IPS-18c (cell line): ENCODE results near the gene ELF3.
"Not testable (repeated sequence)": the region's sequence is repeated elsewhere in the genome, so short reads cannot be mapped to it uniquely, and the experiment has no call there.

Experiments
- H3K4me3 ChIP-seq: 2 replicates; pipeline ENCODE4 v1.7.0; 2013; ENCODE audit warnings: low read depth, mild to moderate bottlenecking, low read length, moderate library complexity; ENCODE audit not compliant: insufficient read depth
- H3K9me3 ChIP-seq: one replicate; pipeline ENCODE4 v1.6.1; 2013; ENCODE audit warnings: mild to moderate bottlenecking, low read length, moderate library complexity; ENCODE audit not compliant: control insufficient read depth, insufficient read depth

The ELF3 gene

DNA sequence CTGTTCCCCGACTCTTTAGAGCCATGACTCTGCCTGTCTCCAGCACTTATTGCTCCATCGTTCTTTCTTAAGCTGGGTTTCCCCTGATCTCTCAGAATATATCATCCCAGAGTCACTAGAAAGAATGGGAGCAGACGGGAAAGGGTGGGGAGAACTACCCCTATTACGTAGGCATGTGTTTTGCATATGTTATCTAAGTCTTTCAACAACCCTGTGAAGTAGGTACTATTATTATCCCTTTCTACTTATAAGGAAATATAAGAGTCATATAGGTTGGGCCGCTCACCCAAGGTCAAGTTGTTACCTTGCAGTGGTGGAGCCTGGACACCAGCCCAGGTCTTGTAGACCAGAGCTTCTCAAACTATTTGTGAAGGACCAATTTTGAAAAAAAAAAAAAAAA is 38.7 kb downstream of the ELF3 start:
- Histone ChIP-seq H3K4me3 (no peak overlapping the region), H3K9me3 (no peaks in the 10 kb centered on the region)

- Histone ChIP-seq H3K9me3 (no peaks in the 10 kb centered on the region), H3K4me3 (no peak overlapping the region)
Measured at GRCh38 chr1:202054094-202054493, 43.7 kb downstream of the ELF3 start.

- not testable (repeated sequence) for H3K9me3 ChIP-seq, H3K4me3 ChIP-seq
Measured at GRCh38 chr1:202054673-202055072, 44.3 kb downstream of the ELF3 start.

- H3K4me3 ChIP-seq: no peak overlapping the region
- H3K9me3 ChIP-seq: no peaks in the 10 kb centered on the region
Measured at GRCh38 chr1:202056644-202057334, 46.4 kb downstream of the ELF3 start.

DNA sequence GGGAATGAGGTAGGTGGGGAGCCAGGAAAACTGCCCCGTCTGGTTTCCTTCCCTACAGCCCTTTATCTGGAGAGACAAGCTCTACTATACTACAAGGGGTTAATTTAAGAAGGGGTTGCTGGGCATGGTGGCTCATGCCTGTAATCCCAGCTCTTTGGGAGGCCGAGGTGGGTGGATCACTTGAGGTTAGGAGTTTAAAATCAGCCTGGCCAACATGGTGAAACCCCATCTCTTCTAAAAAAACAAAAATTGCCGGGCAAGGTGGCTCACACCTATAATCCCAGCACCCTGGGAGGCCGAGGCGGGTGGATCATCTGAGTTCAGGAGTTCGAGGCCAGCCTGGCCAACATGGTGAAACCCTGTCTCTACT is 46.9 kb downstream of the ELF3 start:
- not testable (repeated sequence) for H3K9me3 ChIP-seq, H3K4me3 ChIP-seq

DNA sequence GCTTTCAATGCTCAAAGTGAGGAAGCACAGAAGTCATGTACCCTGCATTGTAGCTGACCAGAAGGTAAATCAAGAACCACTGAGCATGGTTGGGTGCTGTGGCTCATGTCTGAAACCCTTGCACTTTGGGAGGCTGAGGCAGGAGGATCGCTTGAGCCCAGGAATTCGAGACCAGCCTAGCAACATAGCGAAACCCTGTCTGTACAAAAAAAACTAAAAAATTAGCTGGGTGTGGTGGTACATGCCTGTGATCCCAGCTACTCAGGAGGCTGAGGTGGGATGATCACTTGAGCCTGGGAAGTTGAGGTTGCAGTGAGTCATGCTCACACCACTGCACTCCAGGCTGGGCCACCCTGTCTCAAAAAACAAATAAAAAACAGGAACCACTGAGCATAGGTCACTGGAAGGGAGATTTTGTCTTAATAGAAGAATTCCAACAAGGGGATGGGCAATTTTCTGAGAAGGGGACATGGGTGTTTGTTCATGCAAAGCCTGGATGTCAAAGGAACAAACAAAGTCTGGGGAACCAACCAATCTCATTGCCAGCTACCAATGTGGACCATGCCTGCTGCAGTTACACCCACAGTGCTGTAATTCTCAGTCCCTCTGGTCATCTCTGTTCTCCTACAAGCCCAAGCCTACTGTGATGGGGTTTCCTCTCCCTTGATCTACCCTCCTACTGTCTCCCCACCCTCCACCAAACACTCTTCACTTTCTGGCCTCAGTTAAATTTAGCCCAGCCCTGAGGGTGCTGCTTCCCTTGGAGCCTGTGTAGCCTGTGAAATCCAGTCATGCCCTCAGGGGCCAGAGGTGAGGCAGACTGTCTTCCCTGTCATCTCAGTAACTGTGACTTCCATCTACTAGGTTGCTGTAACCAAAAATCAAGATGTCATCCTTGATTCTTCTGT is 47.9 kb downstream of the ELF3 start:
- H3K9me3 ChIP-seq: no peaks in the 10 kb centered on the region
- H3K4me3 ChIP-seq: no peak overlapping the region

GRCh38 chr1:202061055-202061454 is 50.7 kb downstream of the ELF3 start:
- H3K4me3 ChIP-seq: no peak overlapping the region
- no peaks in the 10 kb centered on the region for H3K9me3 ChIP-seq

DNA sequence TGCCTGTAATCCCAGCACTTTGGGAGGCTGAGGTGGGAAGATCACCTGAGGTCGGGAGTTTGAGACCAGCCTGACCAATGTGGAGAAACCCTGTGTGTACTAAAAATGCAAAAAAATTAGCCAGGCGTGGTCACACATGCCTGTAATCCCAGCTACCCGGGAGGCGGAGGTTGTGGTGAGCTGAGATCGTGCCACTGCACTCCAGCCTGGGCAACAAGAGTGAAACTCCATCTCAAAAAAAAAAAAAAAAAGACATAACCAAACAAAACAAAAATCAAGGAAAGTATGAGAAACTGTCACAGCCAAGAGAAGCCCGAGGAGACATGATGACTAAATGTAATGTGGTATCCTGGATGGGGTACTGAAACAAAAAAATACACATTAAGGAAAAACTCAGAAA is 51.4 kb downstream of the ELF3 start:
- not testable (repeated sequence) for H3K9me3 ChIP-seq, H3K4me3 ChIP-seq

GRCh38 chr1:202062636-202063035 is 52.2 kb downstream of the ELF3 start:
- not testable (repeated sequence) for H3K4me3 ChIP-seq, H3K9me3 ChIP-seq

- no peak overlapping the region for H3K4me3 ChIP-seq
- H3K9me3 ChIP-seq: no peaks in the 10 kb centered on the region
Measured at GRCh38 chr1:202063093-202063492, 52.7 kb downstream of the ELF3 start.

- not testable (repeated sequence) for H3K9me3 ChIP-seq, H3K4me3 ChIP-seq
Measured at GRCh38 chr1:202064889-202065312, 54.5 kb downstream of the ELF3 start.
